ENCODE data around the gene KRT12.

DNA sequence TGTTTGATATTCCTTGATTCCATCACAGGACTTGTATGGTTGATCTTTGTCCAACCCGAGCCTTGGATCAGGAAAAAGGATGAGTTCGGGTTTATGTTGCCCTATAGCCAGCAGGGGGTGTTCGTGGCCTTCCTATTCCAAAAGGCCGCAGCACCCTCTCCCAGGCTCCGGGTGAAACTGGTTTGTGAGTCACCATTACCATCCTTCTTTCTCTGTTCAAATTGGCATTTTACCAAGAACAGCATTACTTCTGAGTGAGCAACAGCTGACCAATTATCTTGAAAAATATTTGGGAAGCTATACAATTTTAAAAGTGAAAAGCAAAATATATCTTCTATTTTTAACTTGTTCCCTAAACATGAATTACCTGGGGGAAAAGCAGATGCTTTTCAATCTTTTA, 42.3 kb upstream of the KRT12 start:
- TF ChIP-seq CEBPB (IDR thresholded peaks at IDR 0.05; ENCODE audit: low read depth, low read length) (peak; percentile 40; the same call in 1 of the 2 replicates), FOS (IDR thresholded peaks at IDR 0.05; ENCODE audit: low read depth, low read length) (peak; percentile 74), MAFK (IDR thresholded peaks at IDR 0.05; ENCODE audit: low read depth, low read length) (no peak), RCOR1 (IDR thresholded peaks at IDR 0.05; ENCODE audit: insufficient replicate concordance, low read length) (no peak), CHD1 (IDR thresholded peaks at IDR 0.05; ENCODE audit: low read depth, low read length) (no peak)
- TF ChIP-seq, protein P1, sequence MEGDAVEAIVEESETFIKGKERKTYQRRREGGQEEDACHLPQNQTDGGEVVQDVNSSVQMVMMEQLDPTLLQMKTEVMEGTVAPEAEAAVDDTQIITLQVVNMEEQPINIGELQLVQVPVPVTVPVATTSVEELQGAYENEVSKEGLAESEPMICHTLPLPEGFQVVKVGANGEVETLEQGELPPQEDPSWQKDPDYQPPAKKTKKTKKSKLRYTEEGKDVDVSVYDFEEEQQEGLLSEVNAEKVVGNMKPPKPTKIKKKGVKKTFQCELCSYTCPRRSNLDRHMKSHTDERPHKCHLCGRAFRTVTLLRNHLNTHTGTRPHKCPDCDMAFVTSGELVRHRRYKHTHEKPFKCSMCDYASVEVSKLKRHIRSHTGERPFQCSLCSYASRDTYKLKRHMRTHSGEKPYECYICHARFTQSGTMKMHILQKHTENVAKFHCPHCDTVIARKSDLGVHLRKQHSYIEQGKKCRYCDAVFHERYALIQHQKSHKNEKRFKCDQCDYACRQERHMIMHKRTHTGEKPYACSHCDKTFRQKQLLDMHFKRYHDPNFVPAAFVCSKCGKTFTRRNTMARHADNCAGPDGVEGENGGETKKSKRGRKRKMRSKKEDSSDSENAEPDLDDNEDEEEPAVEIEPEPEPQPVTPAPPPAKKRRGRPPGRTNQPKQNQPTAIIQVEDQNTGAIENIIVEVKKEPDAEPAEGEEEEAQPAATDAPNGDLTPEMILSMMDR (conservative IDR thresholded peaks at IDR 0.05; ENCODE audit: low read depth, low read length): peak; percentile 96

All from IMR-90 (cell line).